RCC 7860 (cell line): ENCODE measurements around the gene MTMR12.

Source experiments
- DNase-seq: peaks from one replicate; pipeline ENCODE4 v3.0.0-alpha.2; 2015; ENCODE audit warnings: low spot score
- FAIRE-seq: peaks from 2 replicates; lab custom pipeline; 2012; peaks lifted over from hg19 to GRCh38; lab: Jason Lieb, UNC

Gene MTMR12

GRCh38 chr5:32206509-32207354, 106.0 kb downstream of the MTMR12 start:
- FAIRE-seq (no peak), DNase-seq (no peak)

- DNase-seq (no peak), FAIRE-seq (no peak)
These were observed 106.7 kb downstream of the MTMR12 start for GRCh38 chr5:32206053-32206452.

- FAIRE-seq (no peak), DNase-seq (no peak)
These were observed 110.3 kb downstream of the MTMR12 start for GRCh38 chr5:32202394-32202793.

- DNase-seq (no peak), FAIRE-seq (peak; percentile 14)
These were observed 111.5 kb downstream of the MTMR12 start for GRCh38 chr5:32201122-32201753.

- DNase-seq: no peak
- no peak for FAIRE-seq
These were observed 115.7 kb downstream of the MTMR12 start for GRCh38 chr5:32197032-32197431.

- no peak for DNase-seq
- no peak for FAIRE-seq
These were observed 117.5 kb downstream of the MTMR12 start for GRCh38 chr5:32195265-32195664.

GRCh38 chr5:32193591-32193990, 119.1 kb downstream of the MTMR12 start:
- peak; percentile 94 for FAIRE-seq
- DNase-seq: peak; percentile 94

- FAIRE-seq (no peak), DNase-seq (no peak)
These were observed 122.6 kb downstream of the MTMR12 start for GRCh38 chr5:32190095-32190494.

- FAIRE-seq (no peak), DNase-seq (no peak)
These were observed 125.1 kb downstream of the MTMR12 start for GRCh38 chr5:32187675-32188074.

GRCh38 chr5:32182463-32183063, 130.2 kb downstream of the MTMR12 start:
- no peak for FAIRE-seq

More at GRCh38 chr5:32182463-32183063, 130.2 kb downstream of the MTMR12 start:
- DNase-seq: no peak
